Prostate gland (tissue), 2 donors: ENCODE results near the gene PRKG2. TPM values are rescaled to one million over a fixed set of nuclear protein-coding genes. Genes with fewer than 3 reads are reported as not detected.

Source experiments
- DNase-seq: peaks from one replicate; pipeline ENCODE4 v3.0.0-alpha.2; 2019; ENCODE audit warnings: low spot score
- H3K27ac ChIP-seq, 2 donors: fragments of 200-600 bp; sonication (generic); 2 replicates each; pipeline ENCODE4 v1.5.1; 2017 to 2019
- H3K27me3 ChIP-seq: fragments of 200-600 bp; sonication (generic); replicated peaks from 2 replicates; pipeline ENCODE4 v1.5.1; 2019; ENCODE audit not compliant: insufficient read depth
- H3K36me3 ChIP-seq, 2 donors: fragments of 200-600 bp; sonication (generic); 1 replicate in 1 of 2; 2 replicates in 1 of 2; pipeline versions ENCODE4 v1.5.1 to v1.8.1; 2017 to 2019
- H3K4me1 ChIP-seq: fragments of 200-600 bp; sonication (generic); replicated peaks from 2 replicates; pipeline ENCODE4 v1.5.1; 2019
- H3K4me3 ChIP-seq, 2 donors: fragments of 200-600 bp; sonication (generic); 2 replicates each; pipeline ENCODE4 v1.5.1; 2017 to 2019
- H3K9me3 ChIP-seq: fragments of 200-600 bp; sonication (generic); 2 replicates; pipeline ENCODE4 v1.5.1; 2017
- POLR2A ChIP-seq: fragments of 450-650 bp; IDR thresholded peaks from one replicate; pipeline ENCODE4 v1.6.1; 2016; ENCODE audit warnings: antibody characterized with exemption, mild to moderate bottlenecking
- POLR2AphosphoS5 ChIP-seq: sonication (generic); formaldehyde crosslinking; IDR thresholded peaks from one replicate; pipeline ENCODE4 v1.6.1; 2017; ENCODE audit warnings: antibody characterized with exemption
- WGBS: methylation state at CpG from one replicate; pipeline ENCODE4 v1.1.5; 2018; 5-methylcytosine and 5-hydroxymethylcytosine counted together
- intact Hi-C: fragments of 100-400 bp; cut with DNase I; formaldehyde crosslinking; loops from one replicate; pipeline ENCODE4 v1.14.2; 2022
- total RNA-seq, 2 donors: library from RNA; depleted of rRNA; stranded (reverse); fragments of >200 nt; gene quantifications; one replicate each; pipeline ENCODE4 v1.1.0, GENCODE V29; 2016
- TF ChIP-seq, protein P1 (sequence below), 4 experiments: fragments of 200-600 bp in 2 of 4; fragments of 450-650 bp in 2 of 4; sonication (generic) in 2 of 4; IDR thresholded peaks; 1 replicate in 3 of 4; 2 replicates in 1 of 4; pipeline ENCODE4 v1.5.1; 2016 to 2019; ENCODE audit warnings: antibody characterized with exemption in 4 of 4, mild to moderate bottlenecking in 2 of 4, moderate library complexity in 2 of 4

The PRKG2 gene
- total RNA-seq, 2 donors from 2014 or later, result 5.2 to 8.2 TPM

- Histone ChIP-seq H3K4me1 (no peaks in the 10 kb centered on the region), H3K27me3 (no peaks in the 10 kb centered on the region), H3K36me3 (no peaks in the 10 kb centered on the region), H3K9me3 (no peaks in the 10 kb centered on the region), H3K27ac (no peak overlapping the region), H3K4me3 (no peak overlapping the region)
- DNase-seq, result no peak
- TF ChIP-seq, protein P1, sequence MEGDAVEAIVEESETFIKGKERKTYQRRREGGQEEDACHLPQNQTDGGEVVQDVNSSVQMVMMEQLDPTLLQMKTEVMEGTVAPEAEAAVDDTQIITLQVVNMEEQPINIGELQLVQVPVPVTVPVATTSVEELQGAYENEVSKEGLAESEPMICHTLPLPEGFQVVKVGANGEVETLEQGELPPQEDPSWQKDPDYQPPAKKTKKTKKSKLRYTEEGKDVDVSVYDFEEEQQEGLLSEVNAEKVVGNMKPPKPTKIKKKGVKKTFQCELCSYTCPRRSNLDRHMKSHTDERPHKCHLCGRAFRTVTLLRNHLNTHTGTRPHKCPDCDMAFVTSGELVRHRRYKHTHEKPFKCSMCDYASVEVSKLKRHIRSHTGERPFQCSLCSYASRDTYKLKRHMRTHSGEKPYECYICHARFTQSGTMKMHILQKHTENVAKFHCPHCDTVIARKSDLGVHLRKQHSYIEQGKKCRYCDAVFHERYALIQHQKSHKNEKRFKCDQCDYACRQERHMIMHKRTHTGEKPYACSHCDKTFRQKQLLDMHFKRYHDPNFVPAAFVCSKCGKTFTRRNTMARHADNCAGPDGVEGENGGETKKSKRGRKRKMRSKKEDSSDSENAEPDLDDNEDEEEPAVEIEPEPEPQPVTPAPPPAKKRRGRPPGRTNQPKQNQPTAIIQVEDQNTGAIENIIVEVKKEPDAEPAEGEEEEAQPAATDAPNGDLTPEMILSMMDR (IDR thresholded peaks at IDR 0.05), result no peak
- TF ChIP-seq POLR2AphosphoS5, result no peak
- TF ChIP-seq POLR2A, result no peak
- 26% methylated on average over 3 of the region's 3 CpGs for WGBS
- intact Hi-C loops, result no loop called here
These were observed 130.4 kb downstream of the PRKG2 start for GRCh38 chr4:81084634-81085033.

GRCh38 chr4:81084029-81084428 lies 131.0 kb downstream of the PRKG2 start:
- no peak overlapping the region for H3K4me3 ChIP-seq
- no peak overlapping the region for H3K27ac ChIP-seq
- no peaks in the 10 kb centered on the region for H3K4me1 ChIP-seq
- intact Hi-C loops, result no loop called here
- no peaks in the 10 kb centered on the region for H3K36me3 ChIP-seq
- H3K27me3 ChIP-seq, result no peaks in the 10 kb centered on the region
- H3K9me3 ChIP-seq, result no peaks in the 10 kb centered on the region
- TF ChIP-seq POLR2A, result no peak
- TF ChIP-seq POLR2AphosphoS5, result peak; percentile 50
- TF ChIP-seq, protein P1 (IDR thresholded peaks at IDR 0.05), result peak in 3 of 4 experiments; percentile 29 to 51 (median 41)
- peak; percentile 10 for DNase-seq

GRCh38 chr4:81081156-81081555 lies 133.9 kb downstream of the PRKG2 start:
- intact Hi-C loops, result no loop called here
- no peaks in the 10 kb centered on the region for H3K27me3 ChIP-seq
- over 99% methylated on average over 5 of the region's 5 CpGs for whole genome bisulfite sequencing
- TF ChIP-seq, protein P1 (IDR thresholded peaks at IDR 0.05), result no peak
- TF ChIP-seq POLR2AphosphoS5, result no peak
- TF ChIP-seq POLR2A, result no peak
- H3K9me3 ChIP-seq, result no peaks in the 10 kb centered on the region
- no peaks in the 10 kb centered on the region for H3K36me3 ChIP-seq
- no peak overlapping the region for H3K4me3 ChIP-seq
- DNase-seq, result no peak
- H3K4me1 ChIP-seq, result no peaks in the 10 kb centered on the region
- no peak overlapping the region for H3K27ac ChIP-seq

DNA sequence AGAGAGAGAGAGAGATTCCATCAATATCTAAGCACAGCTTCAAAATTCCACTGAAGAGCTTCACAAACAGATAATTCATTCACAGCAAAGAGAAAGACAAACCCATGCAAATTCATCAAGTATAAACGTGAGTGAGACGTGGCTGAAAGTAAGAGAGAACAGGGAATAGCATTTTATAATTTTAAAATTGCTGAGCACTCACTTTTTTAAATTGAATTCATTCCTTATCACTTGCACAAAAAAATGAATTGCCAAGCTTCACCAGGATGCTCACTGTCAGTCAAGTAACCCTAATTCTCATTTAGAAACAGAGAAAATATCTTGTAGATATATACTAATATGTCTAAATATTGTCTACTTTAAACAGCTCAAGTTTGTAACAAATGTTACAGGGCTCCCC lies 144.0 kb downstream of the PRKG2 start:
- Histone ChIP-seq H3K27ac (no peak overlapping the region), H3K4me1 (no peaks in the 10 kb centered on the region), H3K4me3 (no peak overlapping the region), H3K36me3 (no peaks in the 10 kb centered on the region), H3K9me3 (no peaks in the 10 kb centered on the region), H3K27me3 (no peaks in the 10 kb centered on the region)
- intact Hi-C loops, result loop anchor here (2.0 kb wide), 1 partner anchor 282 kb away; no protein-coding TSS in a partner anchor
- TF ChIP-seq, protein P1 (IDR thresholded peaks at IDR 0.05), result no peak
- no peak for TF ChIP-seq POLR2AphosphoS5
- TF ChIP-seq POLR2A, result no peak
- DNase-seq, result no peak
- WGBS, result 46% methylated on average over 2 of the region's 2 CpGs

DNA sequence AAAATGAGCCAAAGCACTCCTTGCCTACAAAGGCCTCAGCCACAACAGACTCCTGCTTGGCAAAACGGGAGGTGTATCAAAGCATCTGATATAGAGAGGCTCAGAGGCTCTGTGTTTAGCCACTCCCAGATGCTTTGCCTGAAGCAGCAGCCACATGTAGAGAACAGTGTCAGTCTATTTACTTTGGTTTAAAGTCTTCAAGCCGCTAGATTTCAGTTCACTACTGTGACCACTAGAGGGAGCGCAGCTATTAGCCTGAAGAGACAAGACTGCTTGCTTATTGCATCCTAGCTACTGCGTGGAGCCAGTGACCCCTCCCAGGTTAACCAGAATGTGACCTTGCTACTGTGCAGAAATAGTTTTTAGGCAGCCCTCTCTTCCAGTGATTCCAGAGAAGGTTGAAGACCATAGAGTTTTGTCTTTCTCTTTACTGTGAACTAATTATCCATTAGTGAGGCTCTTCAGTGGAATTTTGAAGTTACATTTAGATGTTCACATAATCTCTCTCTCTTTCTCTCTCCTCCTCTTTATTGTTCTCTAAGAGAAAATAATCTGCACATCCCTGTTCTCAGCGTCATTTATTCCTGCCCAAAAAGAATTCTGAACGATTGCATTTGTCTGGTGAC lies 145.2 kb downstream of the PRKG2 start:
- no peaks in the 10 kb centered on the region for H3K27me3 ChIP-seq
- no peak overlapping the region for H3K4me3 ChIP-seq
- intact Hi-C loops, result loop anchor here (2.0 kb wide), 1 partner anchor 283 kb away; no protein-coding TSS in a partner anchor
- TF ChIP-seq POLR2AphosphoS5, result peak; percentile 39
- TF ChIP-seq POLR2A, result no peak
- TF ChIP-seq, protein P1 (IDR thresholded peaks at IDR 0.05), result peak; percentile 59 to 87 (median 76)
- no peaks in the 10 kb centered on the region for H3K4me1 ChIP-seq
- no peaks in the 10 kb centered on the region for H3K9me3 ChIP-seq
- H3K27ac ChIP-seq, result no peak overlapping the region
- 6% methylated on average over 6 of the region's 6 CpGs for WGBS
- DNase-seq, result peak; percentile 80
- H3K36me3 ChIP-seq, result no peaks in the 10 kb centered on the region
